HepG2 (cell line): ENCODE data around the gene AFAP1L2. TPM values are rescaled to one million over a fixed set of nuclear protein-coding genes. Genes with fewer than 3 reads are reported as not detected.

Source experiments
- ATAC-seq: fragments of 200-7000 bp; cut with Tn5 transposase; 3 replicates; pipeline ENCODE4 v1.9.1; 2020; ENCODE audit warnings: mild to moderate bottlenecking, moderate library complexity
- BruUV-seq: library from RNA; stranded (reverse); fragments of 400-500 nt; replicated peaks from 2 replicates; lab custom pipeline; 2021; lab: Mats Ljungman, UMichigan
- CTCF ChIA-PET: fragments of 300-600 bp; formaldehyde crosslinking; extraction: SDS; loops from one replicate; lab custom pipeline; 2021; ENCODE audit warnings: low total read pairs, inconsistent platforms, low intra/inter-chr PET ratio; lab: Yijun Ruan, JAX
- POLR2A ChIA-PET: fragments of 350-600 bp; sonication (Branson Sonifier 250); formaldehyde crosslinking; loops from one replicate; lab custom pipeline; 2020; ENCODE audit warnings: antibody characterized with exemption, inconsistent platforms; lab: Yijun Ruan, JAX
- DNase-seq: peaks from one replicate; pipeline ENCODE4 v3.0.0-alpha.2; 2015; ENCODE audit warnings: low spot score
- FAIRE-seq: peaks from 3 replicates; lab custom pipeline; 2011; peaks lifted over from hg19 to GRCh38; lab: Jason Lieb, UNC
- H2AFZ ChIP-seq: one replicate; pipeline ENCODE4 v1.6.1; 2011; ENCODE audit warnings: low read length, inconsistent platforms
- H3K27ac ChIP-seq: fragments of 300-600 bp; 3 replicates; pipeline ENCODE4 v1.8.0; 2011; ENCODE audit warnings: mixed run types, mild to moderate bottlenecking, mixed read lengths, low read length, inconsistent platforms; ENCODE audit not compliant: insufficient read depth; ENCODE audit errors: extremely low read length
- H3K27me3 ChIP-seq, 2 experiments: fragments of 200-600 bp in 1 of 2; 2 replicates in 1 of 2; 3 replicates in 1 of 2; pipeline versions ENCODE4 v1.6.0 to v1.8.0; 2011; ENCODE audit warnings: low read length in 2 of 2, mild to moderate bottlenecking in 2 of 2, moderate library complexity in 2 of 2, inconsistent platforms in 1 of 2; ENCODE audit not compliant: insufficient read depth in 2 of 2, control insufficient read depth in 1 of 2
- H3K36me3 ChIP-seq, 2 experiments: fragments of 200-600 bp in 1 of 2; replicated peaks in 1 of 2; 2 replicates in 1 of 2; 3 replicates in 1 of 2; pipeline versions ENCODE4 v1.5.1 to v1.8.0; 2011; ENCODE audit warnings: low read length in 2 of 2, inconsistent platforms in 1 of 2; ENCODE audit not compliant: insufficient read depth in 2 of 2, control insufficient read depth in 1 of 2
- H3K4me1 ChIP-seq: 2 replicates; pipeline ENCODE4 v1.5.1; 2012; ENCODE audit warnings: low read length, inconsistent platforms; ENCODE audit not compliant: insufficient read depth
- H3K4me2 ChIP-seq: 2 replicates; pipeline ENCODE4 v1.6.0; 2011; ENCODE audit warnings: low read depth, low read length, inconsistent platforms
- H3K4me3 ChIP-seq, 3 experiments: fragments of 200-600 bp in 1 of 3; sonication (generic), shearing (Covaris generic) in 1 of 3; replicated peaks in 1 of 3; 2 replicates each; pipeline ENCODE4 v1.5.1; 2011 to 2016; ENCODE audit warnings: low read length in 3 of 3, inconsistent platforms in 2 of 3, low read depth in 2 of 3, mild to moderate bottlenecking in 2 of 3, control low read depth in 1 of 3, mixed read lengths in 1 of 3; ENCODE audit not compliant: insufficient read depth in 1 of 3
- H3K79me2 ChIP-seq: one replicate; pipeline ENCODE4 v1.6.1; 2011; ENCODE audit warnings: low read length, inconsistent platforms; ENCODE audit not compliant: insufficient read depth
- H3K9ac ChIP-seq: 2 replicates; pipeline ENCODE4 v1.6.0; 2011; ENCODE audit warnings: mild to moderate bottlenecking, low read depth, low read length, inconsistent platforms; ENCODE audit not compliant: insufficient read depth
- H3K9me3 ChIP-seq: 2 replicates; pipeline ENCODE4 v1.5.1; 2012; ENCODE audit warnings: mild to moderate bottlenecking, low read length
- H4K20me1 ChIP-seq: 2 replicates; pipeline ENCODE4 v1.6.0; 2011; ENCODE audit warnings: inconsistent platforms, mild to moderate bottlenecking, low read length, moderate library complexity; ENCODE audit not compliant: insufficient read depth
- BRCA1 ChIP-seq: sonication (generic); formaldehyde crosslinking; IDR thresholded peaks from 2 replicates; pipeline ENCODE4 v1.4.0; 2020; ENCODE audit warnings: missing genetic modification reagents
- CBX2 ChIP-seq, 2 experiments: fragments of 200-600 bp in 1 of 2; sonication (generic); formaldehyde crosslinking in 1 of 2; IDR thresholded peaks; 2 replicates each; pipeline versions ENCODE4 v1.7.0 to v1.8.1; 2018 to 2022; ENCODE audit warnings: low read depth in 2 of 2, low read length in 1 of 2, mild to moderate bottlenecking in 1 of 2, missing genetic modification reagents in 1 of 2
- FOXO1 ChIP-seq: sonication (generic); formaldehyde crosslinking; IDR thresholded peaks from 2 replicates; pipeline ENCODE4 v1.4.0; 2020; ENCODE audit warnings: missing genetic modification reagents
- HOXA9 ChIP-seq: sonication (generic); formaldehyde crosslinking; IDR thresholded peaks from 2 replicates; pipeline ENCODE4 v1.8.1; 2022; ENCODE audit warnings: missing genetic modification reagents, mild to moderate bottlenecking, moderate library complexity, borderline replicate concordance
- MXD3 ChIP-seq: IDR thresholded peaks from 2 replicates; pipeline ENCODE4 v1.6.1; 2016; ENCODE audit warnings: mild to moderate bottlenecking, missing biosample characterization, missing genetic modification reagents
- RARA ChIP-seq: IDR thresholded peaks from 2 replicates; pipeline ENCODE4 v1.6.1; 2016; ENCODE audit warnings: missing genetic modification reagents, missing compliant biosample characterization
- RNF2 ChIP-seq: fragments of 450-650 bp; conservative IDR thresholded peaks from 2 replicates; pipeline ENCODE4 v1.6.1; 2016; ENCODE audit warnings: low read depth
- STAG1 ChIP-seq: sonication (generic); formaldehyde crosslinking; IDR thresholded peaks from 2 replicates; pipeline ENCODE4 v1.4.0; 2020; ENCODE audit warnings: missing genetic modification reagents
- SYNCRIP ChIP-seq: fragments of 200-400 bp; formaldehyde crosslinking; IDR thresholded peaks from 2 replicates; pipeline ENCODE4 v1.6.1; 2018; ENCODE audit warnings: mild to moderate bottlenecking, low read depth, low read length; ENCODE audit not compliant: insufficient read depth
- ZBTB25 ChIP-seq: IDR thresholded peaks from 2 replicates; pipeline ENCODE4 v1.6.1; 2018; ENCODE audit warnings: missing genetic modification reagents
- ZNF10 ChIP-seq: sonication (generic); formaldehyde crosslinking; IDR thresholded peaks from 2 replicates; pipeline ENCODE4 v1.4.0; 2020; ENCODE audit warnings: mild to moderate bottlenecking, low read depth, missing genetic modification reagents, borderline replicate concordance
- ZNF143 ChIP-seq: sonication (generic); formaldehyde crosslinking; IDR thresholded peaks from 2 replicates; pipeline ENCODE4 v1.4.0; 2020; ENCODE audit warnings: missing genetic modification reagents
- ZNF343 ChIP-seq: sonication (generic); formaldehyde crosslinking; IDR thresholded peaks from 2 replicates; pipeline ENCODE4 v1.4.0; 2020; ENCODE audit warnings: mild to moderate bottlenecking, missing genetic modification reagents
- ZNF547 ChIP-seq: sonication (generic); formaldehyde crosslinking; IDR thresholded peaks from 2 replicates; pipeline ENCODE4 v1.5.1; 2020; ENCODE audit warnings: mild to moderate bottlenecking, missing genetic modification reagents
- WGBS: methylation state at CpG from one replicate; pipeline ENCODE4 v1.1.6; 2017; ENCODE audit warnings: low lambda C conversion rate; 5-methylcytosine and 5-hydroxymethylcytosine counted together
- in situ Hi-C: cut with HindIII; loops from 2 replicates; pipeline ENCODE4 v1.10.0; 2017; ENCODE audit warnings: low pct_unique_long_range_greater_than_20kb; ENCODE audit not compliant: extremely low pct_ligation_motif_present
- intact Hi-C: fragments of 100-400 bp; cut with micrococcal nuclease; formaldehyde crosslinking; loops from one replicate; pipeline ENCODE4 v1.10.0; 2022; ENCODE audit not compliant: unreplicated experiment
- polyA plus RNA-seq, 8 experiments: library from polyadenylated mRNA; depleted of rRNA in 3 of 8; stranded (reverse) in 7 of 8; unstranded in 1 of 8; fragments of >200 nt; fragmentation: Illumina TruSeq in 4 of 8; extraction: Trizol in 4 of 8; gene quantifications; 2 replicates each; pipeline versions ENCODE4 v1.2.1 to v1.2.3, GENCODE V29; 2011 to 2016; ENCODE audit warnings: low read depth in 4 of 8, missing spikeins in 1 of 8, mixed read lengths in 1 of 8; ENCODE audit not compliant: insufficient read depth in 1 of 8
- total RNA-seq, 5 experiments: library from RNA; depleted of rRNA; stranded (reverse); fragments of >200 nt; fragmentation: Illumina TruSeq; extraction: Trizol; gene quantifications; 2 replicates each; pipeline ENCODE4 v1.2.3, GENCODE V29; 2016; ENCODE audit warnings: low read depth in 1 of 5

The AFAP1L2 gene
- total and polyA plus RNA-seq, 2 of the 13 experiments (the other 11 are each of a cell fraction or from before 2014, with no cell fraction given), result not detected

- no peak for TF ChIP-seq ZBTB25 (CRISPR knock-in tag)
- no peak for TF ChIP-seq ZNF547 (CRISPR knock-in tag)
- no peak for TF ChIP-seq ZNF343 (CRISPR knock-in tag)
- no peak for TF ChIP-seq MXD3 (CRISPR knock-in tag)
- TF ChIP-seq ZNF10 (CRISPR knock-in tag), result no peak
- no peak for TF ChIP-seq SYNCRIP
- no peak for TF ChIP-seq RARA (CRISPR knock-in tag)
- no peak for TF ChIP-seq BRCA1 (CRISPR knock-in tag)
- no peak for TF ChIP-seq CBX2 (IDR thresholded peaks at IDR 0.05; ENCODE audit: low read depth, low read length)
- no peak for TF ChIP-seq CBX2 (CRISPR knock-in tag; IDR thresholded peaks at IDR 0.05; ENCODE audit: low read depth)
- TF ChIP-seq FOXO1 (CRISPR knock-in tag), result no peak
- no peak for TF ChIP-seq HOXA9 (CRISPR knock-in tag)
- TF ChIP-seq RNF2, result no peak
- TF ChIP-seq STAG1 (CRISPR knock-in tag), result no peak
- no peak for TF ChIP-seq ZNF143 (CRISPR knock-in tag)
- ATAC-seq, result no peak
- CTCF ChIA-PET, result no interaction called here
- POLR2A ChIA-PET, result no interaction called here
- no peak overlapping the region for H3K4me3 ChIP-seq
- in situ Hi-C loops, result no loop called here
- H3K27ac ChIP-seq, result no peak overlapping the region
- H3K9ac ChIP-seq, result no peak overlapping the region
- H3K27me3 ChIP-seq, result peaks cover 2 to 52% of the 10 kb centered on the region in 2 experiments; a peak in 4 of 5 replicates
- no peak overlapping the region for H2AFZ ChIP-seq
- no TSS peak for BruUV-seq
- no peak for FAIRE-seq
- intact Hi-C loops, result no loop called here
- 25% methylated on average over 5 of the region's 5 CpGs for WGBS
- DNase-seq, result no peak
- no peaks in the 10 kb centered on the region for H3K36me3 ChIP-seq
- no peak overlapping the region for H3K4me2 ChIP-seq
- no peaks in the 10 kb centered on the region for H4K20me1 ChIP-seq
- no peaks in the 10 kb centered on the region for H3K79me2 ChIP-seq
- no peaks in the 10 kb centered on the region for H3K4me1 ChIP-seq
- no peaks in the 10 kb centered on the region for H3K9me3 ChIP-seq
Measured at GRCh38 chr10:114391599-114391998, 12.7 kb downstream of the AFAP1L2 start.
